ENCODE results near the gene ADM. TPM values are rescaled to one million over a fixed set of nuclear protein-coding genes. Genes with fewer than 3 reads are reported as not detected.

ADM gene
- total RNA-seq, 4 donors from 2014 or later: 233 to 1,099 (median 623) TPM

DNA sequence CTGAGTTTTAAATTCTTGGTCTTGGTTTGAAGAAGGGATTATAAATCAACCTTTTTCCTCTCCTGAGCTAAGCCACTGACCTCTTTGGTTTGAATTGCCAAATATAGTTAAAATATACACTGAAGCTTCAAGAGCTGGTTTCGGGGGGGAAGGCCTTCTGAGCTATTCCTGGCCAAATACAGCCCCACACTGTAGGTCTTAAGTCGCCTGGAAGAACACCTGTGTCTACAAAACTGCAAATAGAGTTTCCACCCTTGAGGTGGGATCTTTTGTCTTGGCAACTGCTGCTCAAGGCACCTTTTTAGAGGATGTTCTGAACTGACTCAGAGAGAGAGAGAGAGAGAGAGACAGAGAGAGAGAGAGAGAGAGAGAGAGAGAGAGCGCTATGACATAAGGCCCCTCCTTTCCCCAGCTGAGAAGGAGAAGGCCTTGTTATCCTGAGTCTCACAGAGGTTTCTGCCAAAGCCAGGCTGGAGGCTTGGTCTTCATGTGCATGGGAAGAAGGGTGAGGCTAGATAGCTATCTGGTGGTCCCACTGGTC lies 5.5 kb downstream of the ADM start:
- TF ChIP-seq, protein P1, sequence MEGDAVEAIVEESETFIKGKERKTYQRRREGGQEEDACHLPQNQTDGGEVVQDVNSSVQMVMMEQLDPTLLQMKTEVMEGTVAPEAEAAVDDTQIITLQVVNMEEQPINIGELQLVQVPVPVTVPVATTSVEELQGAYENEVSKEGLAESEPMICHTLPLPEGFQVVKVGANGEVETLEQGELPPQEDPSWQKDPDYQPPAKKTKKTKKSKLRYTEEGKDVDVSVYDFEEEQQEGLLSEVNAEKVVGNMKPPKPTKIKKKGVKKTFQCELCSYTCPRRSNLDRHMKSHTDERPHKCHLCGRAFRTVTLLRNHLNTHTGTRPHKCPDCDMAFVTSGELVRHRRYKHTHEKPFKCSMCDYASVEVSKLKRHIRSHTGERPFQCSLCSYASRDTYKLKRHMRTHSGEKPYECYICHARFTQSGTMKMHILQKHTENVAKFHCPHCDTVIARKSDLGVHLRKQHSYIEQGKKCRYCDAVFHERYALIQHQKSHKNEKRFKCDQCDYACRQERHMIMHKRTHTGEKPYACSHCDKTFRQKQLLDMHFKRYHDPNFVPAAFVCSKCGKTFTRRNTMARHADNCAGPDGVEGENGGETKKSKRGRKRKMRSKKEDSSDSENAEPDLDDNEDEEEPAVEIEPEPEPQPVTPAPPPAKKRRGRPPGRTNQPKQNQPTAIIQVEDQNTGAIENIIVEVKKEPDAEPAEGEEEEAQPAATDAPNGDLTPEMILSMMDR (IDR thresholded peaks at IDR 0.05): no peak
- ATAC-seq (ENCODE audit: low FRiP score) (no peak), DNase-seq (ENCODE audit: low spot score) (no peak)

GRCh38 chr11:10311802-10312201 lies 6.9 kb downstream of the ADM start:
- TF ChIP-seq, protein P1 (IDR thresholded peaks at IDR 0.05): no peak

DNA sequence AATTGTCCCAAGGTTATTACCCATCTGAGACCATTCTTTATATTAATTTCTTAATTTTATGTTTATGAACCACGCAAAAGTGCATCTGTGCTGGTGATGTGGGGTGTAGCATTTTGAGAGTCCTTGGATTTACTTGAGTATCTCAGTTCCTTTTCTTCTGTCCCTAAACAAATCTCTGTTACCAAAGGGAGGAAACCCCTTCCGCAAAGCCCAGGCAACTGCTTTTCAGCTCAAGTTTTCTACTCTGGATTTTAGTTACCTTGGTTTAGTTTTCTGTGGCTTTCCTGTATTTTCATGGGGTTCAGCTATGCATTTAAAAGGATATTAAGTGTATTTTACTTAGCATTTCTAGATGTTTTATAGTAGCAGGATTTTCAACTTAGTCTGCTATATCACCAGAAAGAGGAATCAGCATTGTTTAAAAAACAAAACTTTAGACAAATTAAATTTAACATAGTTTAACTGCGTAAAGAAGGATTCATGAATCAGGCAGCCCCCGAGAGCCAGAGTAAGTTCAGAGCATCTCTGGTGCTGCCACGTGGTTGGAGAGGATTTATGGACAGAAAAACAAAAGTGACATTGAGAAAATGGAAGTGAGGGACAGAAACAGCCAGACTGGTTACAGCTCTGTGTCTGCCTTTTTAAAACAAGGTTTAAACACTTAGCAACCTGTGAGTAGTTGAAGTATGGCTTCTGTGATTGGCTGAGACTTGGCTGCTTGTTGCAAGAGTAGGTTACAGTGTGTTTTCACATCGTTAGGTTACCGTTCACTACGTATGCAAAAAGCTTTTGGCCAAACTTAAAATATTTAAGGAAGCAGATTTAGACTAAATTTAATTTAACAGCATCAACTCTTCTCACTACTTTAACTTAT lies 9.6 kb downstream of the ADM start:
- no peak for ATAC-seq (ENCODE audit: low FRiP score)

More at GRCh38 chr11:10311802-10312201, 6.9 kb downstream of the ADM start:
- DNase-seq (ENCODE audit: low spot score) (no peak), ATAC-seq (ENCODE audit: low FRiP score) (no peak)

GRCh38 chr11:10315083-10315482 lies 10.2 kb downstream of the ADM start:
- ATAC-seq (ENCODE audit: low FRiP score) (no peak), DNase-seq (ENCODE audit: low spot score) (no peak)
- TF ChIP-seq, protein P1 (IDR thresholded peaks at IDR 0.05): no peak

More for the DNA sequence above, 9.6 kb downstream of the ADM start:
- DNase-seq (ENCODE audit: low spot score): no peak
- TF ChIP-seq, protein P1 (IDR thresholded peaks at IDR 0.05): no peak

DNA sequence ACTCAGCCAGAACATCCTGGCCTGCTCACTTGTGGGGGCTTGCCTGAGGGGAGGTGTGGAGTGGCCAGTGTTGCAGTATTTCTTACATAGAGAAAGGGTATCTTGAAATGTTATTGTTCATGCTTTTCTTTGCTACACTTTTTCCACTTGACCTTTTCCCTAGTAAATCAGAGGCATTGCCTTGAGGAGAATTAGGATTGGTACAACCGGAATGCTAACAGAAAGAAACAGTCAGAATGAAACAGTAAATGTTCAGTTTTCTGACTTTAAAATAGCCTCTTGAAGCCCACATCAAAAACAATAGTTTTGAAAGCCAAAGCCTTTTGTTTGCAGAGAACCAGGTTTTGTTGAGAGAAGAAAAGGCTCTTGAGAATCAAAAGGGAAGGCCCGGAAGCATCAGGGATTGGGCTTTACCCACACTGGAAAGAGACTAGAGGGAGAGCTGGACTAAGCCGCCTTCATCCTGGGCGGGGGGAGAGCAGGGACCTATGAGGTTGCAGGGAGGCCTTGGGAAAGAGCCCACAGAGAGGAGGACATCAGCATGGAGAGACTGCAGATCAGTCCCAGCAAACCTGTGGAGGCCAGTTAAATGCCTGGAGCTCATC lies 12.4 kb downstream of the ADM start:
- TF ChIP-seq, protein P1 (IDR thresholded peaks at IDR 0.05): no peak
- ATAC-seq (ENCODE audit: low FRiP score): no peak
- DNase-seq (ENCODE audit: low spot score): no peak

DNA sequence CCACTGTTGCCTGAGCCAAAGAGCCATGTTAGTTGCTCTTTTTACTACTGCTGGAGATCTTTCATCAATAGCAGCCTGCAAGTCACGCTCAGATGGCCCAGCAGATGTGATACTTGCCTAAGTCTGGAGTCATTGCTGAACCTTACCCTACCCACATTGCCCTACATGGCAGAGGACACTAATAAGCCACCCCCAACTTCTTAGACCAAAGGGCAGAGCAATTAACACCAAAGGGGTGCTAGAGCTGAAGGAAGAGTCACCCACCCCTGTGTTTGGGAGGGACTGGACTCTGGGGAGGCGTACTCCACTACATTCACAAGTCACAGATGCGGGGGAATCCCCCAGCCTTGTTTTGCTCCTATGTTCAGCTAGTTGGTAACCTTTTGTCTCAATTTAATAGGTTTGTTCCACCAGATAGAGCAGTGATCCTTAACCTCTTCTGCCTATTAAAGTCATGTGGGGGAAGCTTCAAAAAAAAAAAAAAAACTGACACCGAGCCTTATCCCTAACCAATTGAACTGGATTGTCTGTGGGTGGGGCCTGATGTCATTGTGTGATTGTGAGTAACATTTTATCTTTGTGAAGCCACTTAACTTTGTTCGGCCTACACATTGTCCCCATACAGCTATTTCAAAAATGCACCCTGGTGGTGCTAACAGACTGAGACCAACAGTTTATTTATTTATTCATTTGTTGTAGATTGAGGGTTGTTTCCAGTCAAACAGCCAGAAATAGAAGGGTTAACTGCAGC lies 13.1 kb downstream of the ADM start:
- DNase-seq (ENCODE audit: low spot score): no peak
- TF ChIP-seq, protein P1 (IDR thresholded peaks at IDR 0.05): no peak
- no peak for ATAC-seq (ENCODE audit: low FRiP score)

All from omental fat pad (tissue), 4 donors.